ENCODE measurements around the gene PGP.

The PGP gene

GRCh38 chr16:2198283-2198682 lies 16.4 kb downstream of the PGP start:
- no peaks in the 10 kb centered on the region for H3K9me2 ChIP-seq (replicated peaks; ENCODE audit: insufficient read depth, low read length)
- no peaks in the 10 kb centered on the region for H3K27me3 ChIP-seq (ENCODE audit: low read length)
- no peak overlapping the region for H3K4me2 ChIP-seq (ENCODE audit: low read depth, low read length, poor library complexity, severe bottlenecking)
- no peaks in the 10 kb centered on the region for H4K20me1 ChIP-seq (ENCODE audit: low read depth, low read length)
- no peak overlapping the region for H3K4me3 ChIP-seq (ENCODE audit: insufficient read depth, low read length, poor library complexity, severe bottlenecking)
- no peaks in the 10 kb centered on the region for H3K9me3 ChIP-seq (ENCODE audit: insufficient read depth, low read length)
- no peak overlapping the region for H3K9ac ChIP-seq (ENCODE audit: low read length)
- no peaks in the 10 kb centered on the region for H3K36me3 ChIP-seq (ENCODE audit: low read length)
- H2AFZ ChIP-seq (ENCODE audit: low read depth, low read length, severe bottlenecking) = no peak overlapping the region
- no peaks in the 10 kb centered on the region for H3K79me2 ChIP-seq (ENCODE audit: insufficient read depth, low read length)
- H3F3A ChIP-seq (ENCODE audit: insufficient read depth) = 0 out of 2 replicates have a peak, but pooled peaks cover 8% of the 10 kb centered on the region
- no peak for TF ChIP-seq EZH2phosphoT487 (conservative IDR thresholded peaks at IDR 0.05; ENCODE audit: low read length)
- no peak for TF ChIP-seq CTCF (IDR thresholded peaks at IDR 0.05; ENCODE audit: insufficient read depth, low read length, poor library complexity, severe bottlenecking)
- no peak overlapping the region for H3K27ac ChIP-seq (ENCODE audit: low read depth, low read length)

- no peaks in the 10 kb centered on the region for H3K27me3 ChIP-seq (ENCODE audit: low read length)
These were observed 16.9 kb downstream of the PGP start for GRCh38 chr16:2197765-2198164.

GRCh38 chr16:2196981-2197511 lies 17.6 kb downstream of the PGP start:
- no peaks in the 10 kb centered on the region for H3K36me3 ChIP-seq (ENCODE audit: low read length)
- no peak overlapping the region for H3K27ac ChIP-seq (ENCODE audit: low read depth, low read length)
- H3F3A ChIP-seq (ENCODE audit: insufficient read depth) = 0 out of 2 replicates have a peak, but pooled peaks cover 8% of the 10 kb centered on the region
- H3K27me3 ChIP-seq (ENCODE audit: low read length) = no peaks in the 10 kb centered on the region
- H3K9me3 ChIP-seq (ENCODE audit: insufficient read depth, low read length) = no peaks in the 10 kb centered on the region
- no peak overlapping the region for H2AFZ ChIP-seq (ENCODE audit: low read depth, low read length, severe bottlenecking)
- no peaks in the 10 kb centered on the region for H3K79me2 ChIP-seq (ENCODE audit: insufficient read depth, low read length)
- no peaks in the 10 kb centered on the region for H3K9me2 ChIP-seq (replicated peaks; ENCODE audit: insufficient read depth, low read length)
- no peaks in the 10 kb centered on the region for H4K20me1 ChIP-seq (ENCODE audit: low read depth, low read length)
- TF ChIP-seq EZH2phosphoT487 (conservative IDR thresholded peaks at IDR 0.05; ENCODE audit: low read length) (no peak), CTCF (IDR thresholded peaks at IDR 0.05; ENCODE audit: insufficient read depth, low read length, poor library complexity, severe bottlenecking) (no peak)
- H3K4me2 ChIP-seq (ENCODE audit: low read depth, low read length, poor library complexity, severe bottlenecking) = no peak overlapping the region
- H3K4me3 ChIP-seq (ENCODE audit: insufficient read depth, low read length, poor library complexity, severe bottlenecking) = no peak overlapping the region
- H3K9ac ChIP-seq (ENCODE audit: low read length) = no peak overlapping the region

More at GRCh38 chr16:2197765-2198164, 16.9 kb downstream of the PGP start:
- H3K9ac ChIP-seq (ENCODE audit: low read length) = no peak overlapping the region
- no peak overlapping the region for H2AFZ ChIP-seq (ENCODE audit: low read depth, low read length, severe bottlenecking)
- H3K9me2 ChIP-seq (replicated peaks; ENCODE audit: insufficient read depth, low read length) = no peaks in the 10 kb centered on the region
- no peaks in the 10 kb centered on the region for H4K20me1 ChIP-seq (ENCODE audit: low read depth, low read length)
- H3K79me2 ChIP-seq (ENCODE audit: insufficient read depth, low read length) = no peaks in the 10 kb centered on the region
- no peak overlapping the region for H3K4me2 ChIP-seq (ENCODE audit: low read depth, low read length, poor library complexity, severe bottlenecking)
- no peak overlapping the region for H3K27ac ChIP-seq (ENCODE audit: low read depth, low read length)
- no peak overlapping the region for H3K4me3 ChIP-seq (ENCODE audit: insufficient read depth, low read length, poor library complexity, severe bottlenecking)
- TF ChIP-seq EZH2phosphoT487 (conservative IDR thresholded peaks at IDR 0.05; ENCODE audit: low read length) = no peak
- no peak for TF ChIP-seq CTCF (IDR thresholded peaks at IDR 0.05; ENCODE audit: insufficient read depth, low read length, poor library complexity, severe bottlenecking)
- 0 out of 2 replicates have a peak, but pooled peaks cover 8% of the 10 kb centered on the region for H3F3A ChIP-seq (ENCODE audit: insufficient read depth)
- no peaks in the 10 kb centered on the region for H3K36me3 ChIP-seq (ENCODE audit: low read length)
- no peaks in the 10 kb centered on the region for H3K9me3 ChIP-seq (ENCODE audit: insufficient read depth, low read length)
